ENCODE results near the gene GSPT1.
"Not testable (repeated sequence)": the region's sequence is repeated elsewhere in the genome, so short reads cannot be mapped to it uniquely, and the experiment has no call there.

- TF ChIP-seq CTCF (conservative IDR thresholded peaks at IDR 0.05; ENCODE audit: low read depth, low read length); EZH2 (IDR thresholded peaks at IDR 0.05; ENCODE audit: borderline replicate concordance, low read depth, low read length, poor library complexity, severe bottlenecking): not testable (repeated sequence)
Measured at GRCh38 chr16:11962978-11963377, 47.2 kb upstream of the GSPT1 start.

Data from A673 (cell line).